SH-SY5Y (cell line): Measurements from ENCODE around the gene ZHX3.

ENCODE experiments used
- GATA2 ChIP-seq: IDR thresholded peaks from 2 replicates; pipeline ENCODE4 v1.6.1; 2011; ENCODE audit warnings: mild to moderate bottlenecking, low read depth, low read length
- GATA3 ChIP-seq: IDR thresholded peaks from 2 replicates; pipeline ENCODE4 v1.6.1; 2011; ENCODE audit warnings: low read depth, mild to moderate bottlenecking, low read length, moderate library complexity

- TF ChIP-seq GATA2 (no peak), GATA3 (no peak)
Measured at GRCh38 chr20:41167481-41168253, 149.9 kb downstream of the ZHX3 start.
